ENCODE results near the gene NXPH2.

DNA sequence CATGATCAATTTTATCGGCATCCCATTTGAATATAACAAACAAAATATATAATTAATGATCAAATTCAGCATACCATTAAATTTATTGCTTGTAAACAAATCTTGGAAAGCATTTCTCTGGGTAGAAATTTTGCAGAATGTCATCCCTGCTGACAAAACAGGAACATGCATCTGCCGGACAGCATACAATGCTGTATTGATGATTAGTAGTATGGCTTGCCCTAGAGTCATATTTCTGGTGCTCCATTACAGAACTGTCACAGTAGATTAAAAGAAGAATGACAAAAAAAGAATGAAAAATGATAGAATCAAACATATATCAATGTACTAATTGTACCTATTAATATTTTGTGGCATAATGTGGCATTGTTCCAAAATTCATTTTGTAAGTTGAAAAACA, 98.0 kb downstream of the NXPH2 start:
- TF ChIP-seq, protein P1, sequence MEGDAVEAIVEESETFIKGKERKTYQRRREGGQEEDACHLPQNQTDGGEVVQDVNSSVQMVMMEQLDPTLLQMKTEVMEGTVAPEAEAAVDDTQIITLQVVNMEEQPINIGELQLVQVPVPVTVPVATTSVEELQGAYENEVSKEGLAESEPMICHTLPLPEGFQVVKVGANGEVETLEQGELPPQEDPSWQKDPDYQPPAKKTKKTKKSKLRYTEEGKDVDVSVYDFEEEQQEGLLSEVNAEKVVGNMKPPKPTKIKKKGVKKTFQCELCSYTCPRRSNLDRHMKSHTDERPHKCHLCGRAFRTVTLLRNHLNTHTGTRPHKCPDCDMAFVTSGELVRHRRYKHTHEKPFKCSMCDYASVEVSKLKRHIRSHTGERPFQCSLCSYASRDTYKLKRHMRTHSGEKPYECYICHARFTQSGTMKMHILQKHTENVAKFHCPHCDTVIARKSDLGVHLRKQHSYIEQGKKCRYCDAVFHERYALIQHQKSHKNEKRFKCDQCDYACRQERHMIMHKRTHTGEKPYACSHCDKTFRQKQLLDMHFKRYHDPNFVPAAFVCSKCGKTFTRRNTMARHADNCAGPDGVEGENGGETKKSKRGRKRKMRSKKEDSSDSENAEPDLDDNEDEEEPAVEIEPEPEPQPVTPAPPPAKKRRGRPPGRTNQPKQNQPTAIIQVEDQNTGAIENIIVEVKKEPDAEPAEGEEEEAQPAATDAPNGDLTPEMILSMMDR (IDR thresholded peaks at IDR 0.05; ENCODE audit: low read depth, low read length), result no peak
- no peak for TF ChIP-seq EZH2phosphoT487 (IDR thresholded peaks at IDR 0.05; ENCODE audit: low read depth)

Measured in OCI-LY3 (cell line).